Measurements from ENCODE around the gene ZSWIM8. TPM values are rescaled to one million over a fixed set of nuclear protein-coding genes. Genes with fewer than 3 reads are reported as not detected.

Gene ZSWIM8

Small RNA genes lying within 50 kb of the gene (small RNA-seq; reads per million reads assigned to genes)
- gene AC022400.4 (not detected), gene AC022400.9 (not detected), gene ZSWIM8-AS1 (not detected)
